Tibial nerve (tissue), 4 donors: ENCODE measurements around the gene ZKSCAN7.

Experiments used
- CTCF ChIP-seq, 5 experiments: fragments of 200-600 bp in 3 of 5; fragments of 450-650 bp in 2 of 5; sonication (generic) in 3 of 5; IDR thresholded peaks; one replicate each; pipeline ENCODE4 v1.5.1; 2016 to 2019; ENCODE audit warnings: antibody characterized with exemption in 5 of 5, mild to moderate bottlenecking in 3 of 5, moderate library complexity in 2 of 5
- EP300 ChIP-seq, 2 donors: sonication (generic); formaldehyde crosslinking; IDR thresholded peaks; one replicate each; pipeline ENCODE4 v1.6.1; 2017; ENCODE audit warnings: antibody characterized with exemption in 2 of 2, mild to moderate bottlenecking in 1 of 2
- POLR2A ChIP-seq, 2 donors: fragments of 450-650 bp; IDR thresholded peaks; one replicate each; pipeline ENCODE4 v1.6.1; 2017; ENCODE audit warnings: antibody characterized with exemption in 2 of 2, mild to moderate bottlenecking in 2 of 2, moderate library complexity in 2 of 2

GRCh38 chr3:44518782-44519156, 36.2 kb upstream of the ZKSCAN7 start:
- TF ChIP-seq CTCF (IDR thresholded peaks at IDR 0.05) (no peak), POLR2A (IDR thresholded peaks at IDR 0.05) (no peak), EP300 (IDR thresholded peaks at IDR 0.05) (no peak)
